SHP77 (cell line): Measurements from ENCODE around the gene GLE1.

Source experiments
- DNase-seq, 2 experiments: peaks; one replicate each; lab custom pipeline; 2025; lab: John Stamatoyannopoulos, UW

Gene GLE1, protein sequence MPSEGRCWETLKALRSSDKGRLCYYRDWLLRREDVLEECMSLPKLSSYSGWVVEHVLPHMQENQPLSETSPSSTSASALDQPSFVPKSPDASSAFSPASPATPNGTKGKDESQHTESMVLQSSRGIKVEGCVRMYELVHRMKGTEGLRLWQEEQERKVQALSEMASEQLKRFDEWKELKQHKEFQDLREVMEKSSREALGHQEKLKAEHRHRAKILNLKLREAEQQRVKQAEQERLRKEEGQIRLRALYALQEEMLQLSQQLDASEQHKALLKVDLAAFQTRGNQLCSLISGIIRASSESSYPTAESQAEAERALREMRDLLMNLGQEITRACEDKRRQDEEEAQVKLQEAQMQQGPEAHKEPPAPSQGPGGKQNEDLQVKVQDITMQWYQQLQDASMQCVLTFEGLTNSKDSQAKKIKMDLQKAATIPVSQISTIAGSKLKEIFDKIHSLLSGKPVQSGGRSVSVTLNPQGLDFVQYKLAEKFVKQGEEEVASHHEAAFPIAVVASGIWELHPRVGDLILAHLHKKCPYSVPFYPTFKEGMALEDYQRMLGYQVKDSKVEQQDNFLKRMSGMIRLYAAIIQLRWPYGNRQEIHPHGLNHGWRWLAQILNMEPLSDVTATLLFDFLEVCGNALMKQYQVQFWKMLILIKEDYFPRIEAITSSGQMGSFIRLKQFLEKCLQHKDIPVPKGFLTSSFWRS

GRCh38 chr9:128504485-128505413, at the start of gene GLE1:
Gene GLE1 (plus strand): TSS chr9:128504719. CDS start chr9:128504806, 87 bp downstream.
- DNase-seq: peak; percentile 83 to 89

DNA sequence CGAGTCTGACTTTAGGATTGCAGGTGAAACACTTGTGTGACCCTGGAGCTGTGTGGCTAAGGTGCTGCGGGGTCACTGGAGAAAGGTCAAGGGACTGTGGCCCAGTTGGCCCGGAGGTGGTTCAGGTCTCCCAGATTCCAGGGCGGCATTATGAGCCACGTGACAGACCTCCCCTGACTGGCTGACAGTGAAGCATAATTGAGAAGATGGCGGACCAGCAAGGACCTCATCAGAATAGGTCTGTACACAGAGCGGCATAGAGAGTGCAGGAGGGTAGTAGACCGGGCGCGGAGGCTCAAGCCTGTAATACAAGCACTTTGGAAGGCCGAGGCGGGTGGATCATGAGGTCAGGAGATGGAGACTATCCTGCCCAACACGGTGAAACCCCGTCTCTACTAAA, 49.5 kb upstream of the GLE1 start:
- peak; percentile 44 to 76 for DNase-seq

GRCh38 chr9:128455849-128456612, 48.5 kb upstream of the GLE1 start, which contains the start of gene ODF2:
Gene ODF2 (plus strand): TSS chr9:128456006. CDS start chr9:128456092, 86 bp downstream.
- peak; percentile 96 to 97 for DNase-seq

DNA sequence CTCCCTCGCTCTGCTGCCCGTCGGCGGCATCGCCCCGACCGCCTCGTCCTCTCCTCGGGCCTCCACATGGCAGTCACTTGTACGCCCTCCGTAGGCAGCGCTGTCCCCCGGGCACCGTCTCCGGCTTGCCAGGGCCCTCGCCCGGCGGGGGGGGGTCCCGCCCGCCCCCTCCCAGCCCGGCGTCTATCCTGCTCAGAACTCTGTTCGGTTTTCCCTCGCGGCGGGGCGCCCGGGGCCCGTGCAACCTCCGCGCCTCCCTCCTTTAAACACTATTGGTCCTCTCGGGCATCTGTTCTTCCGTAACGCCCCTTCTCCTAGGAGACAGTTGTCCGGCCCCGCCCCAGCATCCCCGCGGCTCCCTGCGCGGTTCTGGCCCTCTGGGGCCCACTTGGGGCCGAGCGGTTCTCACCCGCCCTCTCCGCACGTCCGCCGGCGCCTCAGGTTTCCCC, 47.9 kb upstream of the GLE1 start:
- peak; percentile 58 to 76 for DNase-seq

- no peak for DNase-seq
Observed at GRCh38 chr9:128457207-128457606, 47.3 kb upstream of the GLE1 start.

DNA sequence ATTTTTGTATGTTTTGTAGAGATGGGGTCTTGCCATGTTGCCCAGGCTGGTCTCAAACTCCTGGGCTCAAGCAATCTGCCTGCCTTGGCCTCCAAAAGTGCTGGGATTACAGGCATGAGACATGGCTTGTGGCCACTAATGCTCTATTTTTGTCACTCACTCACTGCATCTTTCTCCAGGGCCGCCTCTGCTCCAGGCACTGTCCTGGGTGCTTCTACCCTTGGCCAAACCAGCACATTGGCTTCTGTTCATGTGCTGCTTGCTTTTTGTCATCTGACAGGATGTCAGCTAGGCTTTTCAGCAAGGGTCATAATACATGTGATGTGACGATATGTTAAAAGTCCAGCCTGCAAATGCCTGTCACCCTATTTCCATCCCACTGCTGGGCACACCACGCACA, 45.5 kb upstream of the GLE1 start:
- no peak for DNase-seq

DNA sequence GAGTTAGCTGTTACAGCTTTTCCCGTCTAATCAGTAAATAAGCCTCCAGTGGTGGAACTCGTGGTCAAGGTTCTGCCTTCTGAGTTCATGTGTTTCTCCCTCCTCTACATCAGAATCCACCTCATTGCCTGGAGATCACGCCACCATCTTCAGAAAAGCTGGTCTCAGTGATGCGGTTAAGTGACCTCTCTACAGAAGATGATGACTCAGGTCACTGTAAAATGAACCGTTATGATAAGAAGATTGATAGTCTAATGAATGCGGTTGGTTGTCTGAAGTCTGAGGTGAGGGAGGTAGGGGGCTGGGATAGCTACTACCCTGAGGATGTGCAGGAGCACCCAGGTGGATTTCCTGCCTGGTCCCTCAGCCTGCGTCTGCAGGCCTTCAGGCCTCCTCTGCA, 35.4 kb upstream of the GLE1 start:
- no peak for DNase-seq

GRCh38 chr9:128470560-128470959, 34.0 kb upstream of the GLE1 start:
- no peak for DNase-seq

DNA sequence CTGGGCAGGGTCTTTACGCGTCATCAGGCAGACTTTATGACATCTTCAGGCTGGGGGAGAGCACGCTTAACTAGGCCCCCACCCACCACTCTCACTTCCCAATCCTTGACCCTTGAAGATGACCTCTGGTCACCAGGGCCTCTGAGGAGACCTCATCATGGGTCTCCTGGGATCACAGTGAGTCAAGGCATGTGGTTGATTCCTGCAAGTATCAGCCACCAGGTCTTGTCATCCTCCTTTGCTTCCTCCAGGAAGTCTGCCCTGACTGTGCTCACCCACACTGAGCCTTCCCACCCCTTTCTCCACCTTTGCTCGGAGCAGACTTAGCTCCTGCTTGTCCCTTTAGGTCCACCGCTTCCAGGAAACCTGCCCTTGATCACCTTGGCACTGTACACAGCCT, 31.4 kb upstream of the GLE1 start:
- no peak for DNase-seq

DNA sequence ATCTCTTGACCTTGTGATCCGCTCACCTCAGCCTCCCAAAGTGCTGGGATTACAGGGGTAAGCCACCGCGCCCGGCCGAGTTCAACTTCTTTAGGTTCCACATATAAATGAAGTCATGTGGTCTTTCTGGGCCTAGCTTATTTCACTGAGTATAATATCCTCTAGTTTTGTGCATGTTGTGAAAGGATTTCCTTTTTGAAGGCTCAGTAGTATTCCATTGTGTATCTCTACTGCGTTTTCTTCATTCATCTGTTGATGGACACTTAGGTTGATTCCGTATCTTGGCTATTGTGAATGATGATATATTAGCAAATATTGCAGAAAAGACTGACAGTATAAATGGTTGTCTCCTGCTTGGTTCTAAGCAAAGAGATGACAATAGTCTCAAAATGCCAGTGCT, 28.7 kb upstream of the GLE1 start:
- no peak for DNase-seq

- DNase-seq: no peak
Observed at GRCh38 chr9:128479262-128479661, 25.3 kb upstream of the GLE1 start.

GRCh38 chr9:128481561-128481960, 23.0 kb upstream of the GLE1 start:
- no peak for DNase-seq

DNA sequence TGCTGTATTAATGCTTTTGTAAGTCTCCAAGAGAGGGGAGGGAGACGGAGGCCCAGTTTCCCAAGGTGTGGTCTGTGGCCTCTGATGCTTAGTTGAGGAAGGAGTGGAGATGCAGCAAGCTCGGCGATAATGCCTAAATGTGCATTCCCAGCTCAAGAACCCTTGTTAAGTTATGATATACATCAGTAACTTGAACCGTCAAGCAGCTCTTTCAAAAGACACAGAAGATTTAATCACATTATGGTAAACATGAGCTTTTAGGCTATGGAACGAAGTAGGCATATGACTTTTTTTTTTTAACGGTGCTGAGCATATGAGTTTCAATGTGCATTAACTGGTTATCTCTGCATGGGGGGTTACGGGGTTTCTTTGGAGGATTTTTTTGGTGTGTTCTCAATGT, 22.3 kb upstream of the GLE1 start:
- no peak for DNase-seq

DNA sequence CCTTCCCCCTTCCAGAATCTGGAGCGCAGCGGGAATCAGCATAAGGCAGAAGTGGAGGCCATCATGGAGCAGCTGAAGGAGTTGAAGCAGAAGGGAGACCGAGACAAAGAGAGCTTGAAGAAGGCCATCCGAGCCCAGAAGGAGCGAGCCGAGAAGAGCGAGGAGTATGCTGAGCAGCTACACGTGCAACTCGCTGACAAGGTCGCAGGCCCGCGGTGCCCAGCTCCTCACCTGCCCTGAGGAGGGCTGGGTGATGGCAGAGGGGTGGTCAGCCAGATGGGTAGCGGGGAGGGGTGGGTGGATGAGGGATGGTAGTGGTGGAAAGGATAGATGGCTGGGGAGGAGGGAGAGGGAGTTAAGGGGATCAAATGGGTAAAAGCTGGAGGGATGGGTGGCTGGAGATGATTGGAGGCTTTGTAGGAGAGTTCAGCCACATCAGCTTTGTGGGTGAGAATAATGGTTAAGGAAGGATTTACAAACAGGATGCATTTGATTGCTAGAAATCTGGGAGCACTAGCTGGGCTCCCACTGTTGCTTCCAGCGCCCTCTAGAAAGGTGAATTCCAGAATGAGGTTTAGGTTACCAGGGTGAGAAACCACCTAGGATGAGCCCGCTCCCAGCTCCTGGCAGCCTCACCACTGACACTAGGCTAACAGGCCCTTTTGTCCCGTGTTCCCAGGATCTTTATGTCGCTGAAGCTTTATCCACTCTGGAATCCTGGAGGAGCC, 19.7 kb upstream of the GLE1 start:
- DNase-seq: no peak

- no peak for DNase-seq
Observed at GRCh38 chr9:128485414-128485855, 19.1 kb upstream of the GLE1 start.

DNA sequence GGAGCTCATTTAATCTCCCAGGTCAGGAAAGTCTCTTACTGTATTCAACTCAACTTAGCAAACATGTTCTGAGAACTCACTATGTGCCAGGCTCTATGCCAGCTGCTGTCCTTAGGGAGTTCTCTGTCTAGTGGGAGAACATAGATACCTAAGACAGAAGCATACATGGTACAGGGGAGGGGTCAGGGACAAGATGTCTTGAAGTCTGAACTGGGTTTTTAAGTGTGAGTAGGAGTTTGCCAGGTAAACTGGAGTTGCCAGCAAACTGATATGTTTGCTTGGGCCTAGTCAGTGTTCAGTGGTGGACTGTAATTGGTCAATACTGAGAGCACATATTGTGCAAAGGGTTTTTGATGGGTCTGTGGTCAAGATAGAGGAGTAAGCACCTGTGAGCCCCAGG, 18.3 kb upstream of the GLE1 start:
- no peak for DNase-seq

GRCh38 chr9:128493424-128493823, 11.1 kb upstream of the GLE1 start:
- DNase-seq: no peak

DNA sequence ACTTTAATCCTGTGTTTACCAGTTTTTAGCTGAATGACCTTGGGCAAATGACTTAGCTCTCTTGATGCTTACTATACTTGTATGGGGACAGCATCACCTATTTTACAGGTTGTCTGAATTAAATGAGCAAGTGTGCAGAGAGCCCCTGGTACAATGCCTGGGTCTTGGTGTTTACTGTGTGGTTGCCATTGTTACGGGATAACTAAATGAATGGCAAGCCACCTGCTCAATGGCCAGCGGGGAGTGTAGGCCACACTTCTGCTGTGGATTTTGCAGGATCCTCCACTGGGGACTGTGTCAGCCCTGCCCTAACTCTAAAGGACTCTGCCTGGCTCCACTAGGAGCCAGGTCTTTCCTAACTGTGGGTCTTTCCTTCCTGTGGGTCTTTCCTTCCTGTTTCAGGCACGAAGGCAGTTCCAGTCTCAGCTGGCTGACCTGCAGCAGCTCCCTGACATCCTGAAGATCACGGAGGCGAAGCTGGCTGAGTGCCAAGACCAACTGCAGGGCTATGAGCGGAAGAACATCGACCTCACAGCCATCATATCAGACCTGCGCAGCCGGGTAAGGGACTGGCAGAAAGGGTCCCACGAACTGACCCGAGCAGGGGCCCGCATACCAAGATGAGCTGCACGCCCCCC, 10.3 kb upstream of the GLE1 start:
- peak; percentile 5 to 37 for DNase-seq

- DNase-seq: no peak
Observed at GRCh38 chr9:128494746-128495129, 9.8 kb upstream of the GLE1 start.

GRCh38 chr9:128495296-128495695, 9.2 kb upstream of the GLE1 start:
- no peak for DNase-seq
